Gastrocnemius medialis (tissue), 4 donors: ENCODE results near the gene KLHDC10.

ENCODE experiments used
- POLR2A ChIP-seq, 2 donors: fragments of 450-650 bp; IDR thresholded peaks; one replicate each; pipeline ENCODE4 v1.6.1; 2017; ENCODE audit warnings: antibody characterized with exemption in 2 of 2, mild to moderate bottlenecking in 2 of 2, moderate library complexity in 2 of 2
- TF ChIP-seq, protein P1 (sequence below), 5 experiments: fragments of 450-650 bp in 3 of 5; fragments of 200-600 bp in 2 of 5; sonication (generic) in 2 of 5; IDR thresholded peaks in 4 of 5; conservative IDR thresholded peaks in 1 of 5; 1 replicate in 4 of 5; 2 replicates in 1 of 5; pipeline ENCODE4 v1.5.1; 2016 to 2019; ENCODE audit warnings: antibody characterized with exemption in 5 of 5, mild to moderate bottlenecking in 3 of 5, moderate library complexity in 3 of 5

DNA sequence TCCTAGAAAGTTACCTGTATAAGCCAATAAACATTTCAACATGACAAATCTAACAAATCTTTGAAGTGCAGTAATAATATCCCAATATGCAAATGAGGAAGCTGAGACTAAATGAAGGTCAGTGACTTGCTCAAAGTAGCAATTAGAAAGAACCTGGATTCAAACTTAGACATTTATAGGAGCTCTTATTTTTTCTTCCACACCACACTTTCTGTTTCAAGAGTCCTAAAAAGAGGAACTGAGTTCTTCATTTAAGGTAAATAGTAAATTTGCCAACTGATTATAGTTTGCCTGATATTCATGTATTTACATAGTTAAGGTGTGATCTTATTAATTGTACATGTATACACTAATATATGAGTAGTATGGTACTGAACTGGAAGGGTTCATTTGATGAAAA lies 44.0 kb downstream of the KLHDC10 start:
- TF ChIP-seq, protein P1, sequence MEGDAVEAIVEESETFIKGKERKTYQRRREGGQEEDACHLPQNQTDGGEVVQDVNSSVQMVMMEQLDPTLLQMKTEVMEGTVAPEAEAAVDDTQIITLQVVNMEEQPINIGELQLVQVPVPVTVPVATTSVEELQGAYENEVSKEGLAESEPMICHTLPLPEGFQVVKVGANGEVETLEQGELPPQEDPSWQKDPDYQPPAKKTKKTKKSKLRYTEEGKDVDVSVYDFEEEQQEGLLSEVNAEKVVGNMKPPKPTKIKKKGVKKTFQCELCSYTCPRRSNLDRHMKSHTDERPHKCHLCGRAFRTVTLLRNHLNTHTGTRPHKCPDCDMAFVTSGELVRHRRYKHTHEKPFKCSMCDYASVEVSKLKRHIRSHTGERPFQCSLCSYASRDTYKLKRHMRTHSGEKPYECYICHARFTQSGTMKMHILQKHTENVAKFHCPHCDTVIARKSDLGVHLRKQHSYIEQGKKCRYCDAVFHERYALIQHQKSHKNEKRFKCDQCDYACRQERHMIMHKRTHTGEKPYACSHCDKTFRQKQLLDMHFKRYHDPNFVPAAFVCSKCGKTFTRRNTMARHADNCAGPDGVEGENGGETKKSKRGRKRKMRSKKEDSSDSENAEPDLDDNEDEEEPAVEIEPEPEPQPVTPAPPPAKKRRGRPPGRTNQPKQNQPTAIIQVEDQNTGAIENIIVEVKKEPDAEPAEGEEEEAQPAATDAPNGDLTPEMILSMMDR (IDR thresholded peaks at IDR 0.05 in 4 of 5, conservative IDR thresholded peaks at IDR 0.05 in 1 of 5), result no peak
- no peak for TF ChIP-seq POLR2A (IDR thresholded peaks at IDR 0.05)
